SW480 (cell line): Measurements from ENCODE around the gene LETM1.
"Not testable (repeated sequence)": the region's sequence is repeated elsewhere in the genome, so short reads cannot be mapped to it uniquely, and the experiment has no call there.

Source experiments
- DNase-seq: peaks from one replicate; pipeline ENCODE4 v3.0.0-alpha.2; 2016; ENCODE audit warnings: low spot score

Gene LETM1

GRCh38 chr4:1851575-1852410 is 4.2 kb downstream of the LETM1 start:
- DNase-seq, result no peak

- DNase-seq, result no peak
These were observed 4.8 kb downstream of the LETM1 start for GRCh38 chr4:1851160-1851559.

GRCh38 chr4:1850276-1850675 is 5.7 kb downstream of the LETM1 start:
- no peak for DNase-seq

GRCh38 chr4:1846580-1846979 is 9.4 kb downstream of the LETM1 start:
- DNase-seq, result no peak

- DNase-seq, result not testable (repeated sequence)
These were observed 11.3 kb downstream of the LETM1 start for GRCh38 chr4:1844618-1845017.

- no peak for DNase-seq
These were observed 12.1 kb downstream of the LETM1 start for GRCh38 chr4:1843852-1844251.

GRCh38 chr4:1842993-1843448 is 12.9 kb downstream of the LETM1 start:
- DNase-seq, result no peak

- DNase-seq, result no peak
These were observed 13.5 kb downstream of the LETM1 start for GRCh38 chr4:1842339-1842895.

- no peak for DNase-seq
These were observed 14.1 kb downstream of the LETM1 start for GRCh38 chr4:1841887-1842210.

GRCh38 chr4:1841201-1841886 is 14.6 kb downstream of the LETM1 start:
- no peak for DNase-seq

- no peak for DNase-seq
These were observed 16.7 kb downstream of the LETM1 start for GRCh38 chr4:1839282-1839681.

- no peak for DNase-seq
These were observed 18.9 kb downstream of the LETM1 start for GRCh38 chr4:1837069-1837468.

GRCh38 chr4:1836650-1837049 is 19.3 kb downstream of the LETM1 start:
- no peak for DNase-seq

GRCh38 chr4:1835836-1836235 is 20.1 kb downstream of the LETM1 start:
- not testable (repeated sequence) for DNase-seq

GRCh38 chr4:1834047-1834775 is 21.7 kb downstream of the LETM1 start:
- no peak for DNase-seq

GRCh38 chr4:1833307-1834046 is 22.5 kb downstream of the LETM1 start:
- DNase-seq, result no peak

- DNase-seq, result no peak
These were observed 23.3 kb downstream of the LETM1 start for GRCh38 chr4:1832690-1833089.

GRCh38 chr4:1831331-1831730 is 24.6 kb downstream of the LETM1 start:
- no peak for DNase-seq

GRCh38 chr4:1830642-1831228 is 25.2 kb downstream of the LETM1 start:
- no peak for DNase-seq

- no peak for DNase-seq
These were observed 25.7 kb downstream of the LETM1 start for GRCh38 chr4:1830234-1830633.

- DNase-seq, result no peak
These were observed 29.2 kb downstream of the LETM1 start for GRCh38 chr4:1826531-1827350.
